Measurements from ENCODE around the gene CCDC69.
A peak's percentile ranks its signal among the peaks of the same experiment; 100 is the strongest.

Gene CCDC69

DNA sequence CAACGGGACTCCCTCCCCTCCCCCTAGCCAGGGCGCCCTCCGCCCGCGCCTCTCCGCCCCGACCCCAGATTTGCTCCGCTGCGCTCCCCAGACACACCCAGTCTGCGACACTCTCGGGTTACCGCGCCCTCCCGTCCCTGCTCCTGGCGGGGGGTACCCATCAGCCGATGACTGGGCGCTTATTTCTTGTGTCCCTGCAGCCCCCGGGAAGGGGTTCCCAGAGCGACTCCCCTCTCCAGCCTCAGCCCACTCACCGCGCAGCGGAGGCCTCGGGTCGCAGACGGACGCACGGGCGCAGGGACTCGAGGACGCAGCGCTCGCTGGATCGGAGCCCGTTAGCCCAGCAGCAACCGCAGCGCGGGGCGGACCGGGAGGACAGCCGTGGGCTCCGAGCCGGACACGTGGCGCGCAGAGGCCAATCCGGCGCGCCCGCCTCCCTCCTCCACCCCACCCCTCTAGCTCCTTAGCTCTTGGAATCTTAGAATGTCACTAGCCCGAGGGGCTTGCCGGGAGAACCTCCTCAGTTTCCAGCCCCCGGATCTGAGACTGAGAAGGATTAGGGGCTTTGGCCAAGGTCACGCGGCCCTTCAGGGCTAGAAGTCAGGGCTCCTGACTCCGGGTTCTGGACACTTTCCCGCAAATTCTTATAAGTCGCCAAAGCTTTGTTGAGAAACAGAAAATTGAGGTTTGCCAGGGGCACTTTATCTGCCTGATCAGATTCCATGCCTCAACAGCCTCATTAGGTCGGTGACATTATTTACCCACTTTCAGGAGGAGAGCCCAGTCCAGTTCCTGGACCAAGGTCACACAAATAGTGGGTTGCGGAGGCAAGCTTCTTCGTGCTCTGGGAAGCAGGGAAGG, 66.2 kb downstream of the CCDC69 start, which contains the start of gene ANXA6:
Gene ANXA6 (minus strand): TSS at position 354 of the 861 bp plus-strand sequence. CDS start 9,878 bp downstream, outside the sequence.
- DNase-seq, result peak; percentile 43

DNA sequence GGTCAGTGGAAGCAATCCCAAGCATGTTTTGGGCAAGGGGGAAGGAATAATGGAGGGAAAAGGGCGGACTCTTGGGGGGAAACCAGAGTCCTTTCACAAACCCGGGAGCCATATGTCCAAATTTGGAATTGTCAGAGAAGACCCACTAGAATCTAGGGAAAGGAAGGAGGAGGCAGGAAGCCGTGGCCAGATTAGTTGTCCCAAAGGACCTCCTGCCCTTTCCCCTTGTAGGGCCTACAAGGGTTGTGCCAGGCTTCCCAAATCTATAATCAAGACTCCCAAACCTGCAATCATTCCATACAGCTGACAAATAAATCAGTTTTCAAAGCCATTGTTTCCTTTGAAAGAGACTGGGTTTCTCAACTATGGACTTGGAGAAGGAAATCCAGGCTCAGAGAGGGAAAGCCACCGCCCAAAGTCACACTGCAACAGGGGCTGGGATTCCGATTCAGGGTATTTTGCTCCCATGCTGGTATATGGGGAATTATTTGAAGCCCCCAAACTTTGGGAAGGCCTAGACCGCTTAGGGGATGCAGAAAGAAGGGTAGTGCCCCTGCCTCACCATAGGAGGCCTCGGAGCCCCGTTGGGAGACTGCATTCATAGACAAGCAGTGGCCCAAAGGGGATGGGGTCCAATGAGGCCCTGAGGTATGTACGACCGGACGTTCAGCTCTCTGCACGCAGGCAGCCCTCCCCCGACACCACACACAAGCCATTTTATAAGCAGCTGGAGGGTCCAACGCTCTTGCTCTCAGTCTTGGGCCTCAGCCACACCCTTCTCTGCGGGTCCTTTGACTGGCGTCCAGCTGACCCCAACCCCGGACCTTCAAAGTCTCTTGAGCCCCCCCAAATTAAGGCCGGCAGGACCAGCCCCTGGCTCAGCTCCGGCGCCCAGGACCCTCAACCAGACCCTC, 67.1 kb downstream of the CCDC69 start:
- DNase-seq, result peak; percentile 10

DNA sequence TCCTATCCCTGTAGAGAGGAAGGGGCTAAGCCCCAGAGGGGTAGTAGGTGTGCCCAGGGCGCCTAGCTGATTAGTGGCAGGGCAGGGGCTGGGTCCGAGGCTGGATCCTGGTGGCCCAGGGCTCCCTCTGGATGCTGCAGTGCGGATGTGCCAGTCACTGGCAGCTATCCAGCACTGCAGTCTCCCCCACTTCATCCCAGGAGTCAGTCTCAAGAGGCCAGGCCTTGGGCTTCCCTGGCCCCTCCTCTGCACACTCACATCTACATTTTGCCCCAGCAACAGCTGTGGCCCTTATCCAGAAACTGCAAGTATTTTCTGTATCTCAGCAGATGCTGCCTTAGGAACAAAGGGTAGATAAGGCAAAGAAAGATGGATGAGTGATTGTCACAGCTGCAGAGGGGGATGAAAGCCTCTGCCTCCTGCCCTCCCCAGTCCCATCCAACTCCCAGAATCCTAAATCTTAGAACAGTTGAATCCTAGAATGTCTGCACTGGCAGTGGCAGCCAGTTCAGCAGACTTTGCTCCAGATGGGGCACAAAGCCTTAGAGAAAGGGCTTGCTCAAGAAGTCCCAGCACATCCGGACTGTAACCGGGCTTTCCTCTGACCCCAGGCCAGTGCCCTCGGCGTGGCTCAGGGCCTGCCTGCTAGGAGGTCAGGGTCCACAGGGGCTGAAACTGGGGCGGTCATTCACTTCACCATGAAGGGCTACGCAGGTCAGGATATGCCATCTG, 68.0 kb downstream of the CCDC69 start:
- peak; percentile 32 for DNase-seq

DNA sequence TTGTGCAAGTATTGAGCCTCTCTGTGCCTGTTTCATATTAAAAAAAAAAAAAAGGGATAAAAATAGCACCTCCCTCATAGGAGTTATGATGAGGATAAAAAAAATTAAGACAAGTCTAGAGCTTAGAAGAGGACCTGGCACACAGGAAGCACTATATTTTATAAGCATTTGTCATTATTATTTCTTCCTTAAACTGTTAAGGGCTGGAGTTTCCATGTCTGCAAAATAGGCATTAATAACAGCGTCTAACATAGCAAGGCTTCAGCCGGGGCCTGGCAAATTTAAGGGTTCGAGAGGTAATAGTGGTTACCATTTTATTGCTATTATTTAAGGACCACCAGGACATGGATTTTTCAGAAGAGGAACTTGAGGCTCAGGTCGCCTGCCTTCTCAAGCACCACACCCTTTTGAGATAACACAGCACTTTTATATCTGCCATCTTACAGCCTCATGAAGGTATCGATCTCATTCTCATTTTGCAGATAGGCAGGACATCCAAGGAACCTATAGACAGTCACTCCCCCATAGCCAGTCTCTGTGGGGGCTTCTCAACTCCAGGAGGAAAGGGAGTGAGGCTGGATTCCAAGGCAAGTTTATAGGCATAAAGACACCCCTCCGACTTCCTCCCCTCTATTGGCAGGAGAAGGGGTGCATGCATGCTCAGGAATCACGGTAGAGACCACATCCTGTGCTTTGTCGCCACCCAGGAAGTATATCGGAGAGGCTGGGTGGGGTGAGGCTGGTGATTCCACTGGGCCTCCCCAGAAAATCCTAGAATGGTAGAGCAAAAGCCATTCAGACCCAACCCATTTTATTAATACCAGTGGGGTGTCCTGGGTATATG, 68.7 kb downstream of the CCDC69 start:
- no peak for DNase-seq

- no peak for DNase-seq
Observed at GRCh38 chr5:151153766-151154272, 70.1 kb downstream of the CCDC69 start.

DNA sequence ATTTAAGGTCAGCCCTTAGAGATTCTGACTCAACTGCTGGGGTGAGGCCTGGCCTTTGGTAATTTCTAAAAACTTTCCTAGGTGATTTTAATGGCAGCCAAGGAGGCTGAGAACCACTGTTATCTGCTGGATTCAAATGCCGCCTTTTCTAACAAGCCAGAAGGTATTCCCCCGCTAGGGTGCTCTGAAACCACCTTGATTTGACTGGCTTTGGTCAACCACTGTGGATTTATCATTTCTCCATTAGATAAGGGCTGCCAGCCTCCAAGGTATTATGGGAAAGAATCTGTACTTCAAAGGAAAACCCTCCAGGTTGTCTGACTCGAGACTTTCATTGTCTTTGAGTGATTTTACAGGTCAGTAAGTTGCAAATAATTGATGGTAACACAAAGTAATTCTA, 70.6 kb downstream of the CCDC69 start:
- no peak for DNase-seq

DNA sequence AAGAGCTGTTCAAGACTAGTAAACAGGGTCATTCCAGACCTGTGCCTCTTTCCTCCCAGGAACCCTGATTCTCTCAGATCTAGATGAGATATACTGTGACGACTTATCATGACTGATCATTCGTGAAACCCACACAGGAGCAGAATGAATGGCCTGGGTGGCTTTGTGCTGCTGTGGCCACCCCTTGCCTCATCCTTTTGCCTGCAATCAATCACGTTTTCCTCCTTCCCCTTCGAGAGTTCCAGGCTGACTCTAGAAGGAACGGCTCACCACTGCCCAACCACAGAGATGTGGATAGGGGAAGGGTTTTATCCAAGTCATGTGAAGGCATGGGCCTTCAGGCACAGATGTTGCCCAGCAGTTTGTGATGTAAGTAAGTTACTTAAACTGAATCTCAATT, 72.1 kb downstream of the CCDC69 start:
- DNase-seq, result no peak

- DNase-seq, result no peak
Observed at GRCh38 chr5:151151263-151151660, 72.6 kb downstream of the CCDC69 start.

DNA sequence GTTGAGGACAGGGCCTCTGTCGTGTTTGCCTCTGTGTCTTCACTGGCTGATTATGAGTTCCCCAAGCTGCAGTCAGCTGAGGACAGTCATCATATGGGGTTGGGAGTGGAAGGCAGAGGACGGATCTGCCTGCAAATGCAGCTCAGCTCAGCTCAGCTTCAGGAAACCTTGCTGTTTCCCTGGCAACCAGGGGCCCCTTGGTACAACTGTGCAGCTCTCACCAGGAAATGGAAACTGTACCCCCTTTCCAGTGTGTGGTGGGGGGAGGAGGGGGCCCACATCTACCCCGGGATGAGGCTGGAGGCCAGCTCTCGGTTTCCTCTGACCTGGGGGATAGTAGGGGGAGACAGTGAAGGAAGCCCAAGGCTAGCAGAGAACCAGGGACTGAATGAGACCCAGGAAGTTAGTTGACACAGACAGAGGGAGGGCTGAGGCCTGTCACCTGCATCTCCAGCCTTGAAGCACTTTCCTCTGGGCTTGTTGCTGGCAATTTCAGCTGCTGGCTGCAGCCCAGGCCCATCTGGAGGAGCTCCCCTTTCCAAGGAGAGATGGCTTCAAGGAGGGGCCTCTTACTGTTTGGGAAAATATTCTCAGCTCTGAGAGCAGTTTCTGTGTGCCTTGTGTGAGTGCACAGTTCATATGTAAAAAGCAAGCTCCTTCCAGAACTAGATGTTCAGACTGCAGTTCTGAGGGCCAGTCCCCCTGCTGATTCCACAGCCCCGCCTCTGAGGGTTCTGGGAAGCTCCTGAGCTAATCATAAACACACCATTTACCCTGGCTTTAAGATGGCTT, 73.2 kb downstream of the CCDC69 start:
- DNase-seq, result peak; percentile 11

DNA sequence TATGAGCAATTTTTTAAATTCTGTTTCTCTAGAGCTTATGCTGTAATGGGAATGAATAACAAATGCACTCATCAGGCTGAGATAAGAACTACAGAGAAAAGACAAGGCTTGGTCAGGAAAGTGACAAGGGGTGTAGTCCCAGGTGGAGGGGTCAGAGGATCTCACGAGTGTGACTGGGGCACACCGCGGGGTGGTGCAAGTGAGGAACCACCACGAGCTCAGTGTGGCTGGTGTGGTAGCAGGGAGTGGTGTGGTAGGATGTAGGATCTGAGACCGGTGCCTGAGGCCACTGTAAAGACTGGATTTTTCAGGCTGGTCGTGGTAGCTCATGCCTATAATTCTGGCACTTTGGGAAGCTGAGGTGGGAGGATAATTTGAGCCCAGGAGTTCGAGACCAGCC, 75.3 kb downstream of the CCDC69 start:
- no peak for DNase-seq

- no peak for DNase-seq
Observed at GRCh38 chr5:151147033-151147432, 76.9 kb downstream of the CCDC69 start.

DNA sequence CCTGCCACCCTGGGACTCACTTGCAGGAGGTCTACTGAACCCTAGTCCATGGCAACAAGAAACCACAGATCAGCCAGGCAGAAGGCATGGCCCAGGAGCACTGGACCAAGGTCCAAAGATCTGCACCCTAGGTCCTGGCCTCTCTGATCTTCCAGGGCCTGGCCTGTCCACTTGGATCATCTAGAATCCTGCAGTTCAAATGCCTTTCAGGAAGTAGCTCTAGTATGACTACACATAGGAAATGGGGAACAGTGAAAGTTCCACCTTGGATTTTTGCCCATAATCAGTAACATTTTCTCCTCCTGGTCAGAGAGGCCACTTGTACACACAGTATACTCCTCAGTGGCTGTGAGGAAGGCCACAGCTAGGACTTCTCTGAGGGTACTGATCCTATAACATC, 77.8 kb downstream of the CCDC69 start:
- DNase-seq, result no peak

- DNase-seq, result no peak
Observed at GRCh38 chr5:151144922-151145321, 79.0 kb downstream of the CCDC69 start.

DNA sequence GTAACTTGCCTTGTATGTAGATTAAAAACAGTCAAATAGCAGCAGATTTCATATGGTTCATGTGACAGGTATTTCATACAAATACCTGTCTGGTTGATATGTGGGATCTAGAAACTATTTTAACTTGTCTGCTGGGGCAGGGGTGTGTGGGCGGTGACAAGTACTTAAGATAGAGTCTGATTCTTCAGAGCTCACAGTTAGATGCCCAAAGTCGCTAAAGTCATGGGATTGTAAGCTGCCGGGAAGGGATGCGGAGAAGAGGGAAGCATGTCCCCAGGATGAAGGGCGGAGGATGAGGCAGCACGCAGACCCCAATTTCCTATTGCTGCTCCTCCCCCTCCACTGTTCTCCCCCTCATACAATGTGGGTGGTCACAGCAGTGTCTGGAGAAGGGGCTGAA, 79.6 kb downstream of the CCDC69 start:
- DNase-seq, result no peak

DNA sequence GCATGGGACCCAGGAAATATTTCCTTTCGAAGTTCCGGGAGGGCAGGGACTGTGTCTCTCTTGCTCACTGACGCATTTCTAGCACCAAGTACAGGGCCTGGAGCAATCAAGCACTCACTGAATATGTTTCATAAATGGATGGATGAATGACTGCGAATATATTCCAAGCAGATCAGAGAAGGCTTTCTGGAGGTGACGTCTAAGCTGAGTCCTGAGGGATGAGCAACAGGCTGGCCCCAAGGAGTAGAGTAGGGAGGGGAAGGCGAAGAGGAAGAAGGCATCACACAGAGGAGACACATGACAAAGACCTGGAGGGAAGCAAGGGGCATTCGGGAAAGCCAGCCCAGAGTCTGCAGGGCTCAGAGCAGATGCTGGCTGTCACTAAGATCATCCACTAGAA, 80.2 kb downstream of the CCDC69 start:
- no peak for DNase-seq

- DNase-seq, result no peak
Observed at GRCh38 chr5:151142933-151143332, 81.0 kb downstream of the CCDC69 start.

DNA sequence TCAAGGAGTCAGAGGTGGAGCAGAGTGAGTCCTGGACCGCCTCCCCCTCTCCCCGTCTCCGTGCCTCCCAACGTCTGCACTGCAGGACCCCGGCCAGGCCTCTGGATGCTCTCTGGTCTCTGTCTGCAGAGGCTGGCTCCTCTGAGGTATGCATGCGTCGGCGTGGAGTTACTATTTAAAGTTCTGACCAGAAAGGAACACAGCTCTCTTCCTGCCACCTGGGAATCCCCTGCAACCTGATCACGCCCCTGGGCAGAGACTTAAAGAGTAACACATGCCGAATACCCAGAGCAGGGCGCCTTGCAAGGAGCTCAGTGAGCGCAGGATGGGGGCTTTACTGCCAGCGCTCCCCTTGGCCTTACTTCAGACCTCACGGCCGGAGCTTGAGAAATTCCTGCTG, 82.4 kb downstream of the CCDC69 start:
- no peak for DNase-seq

GRCh38 chr5:151140686-151141459, 83.0 kb downstream of the CCDC69 start:
- no peak for DNase-seq

DNA sequence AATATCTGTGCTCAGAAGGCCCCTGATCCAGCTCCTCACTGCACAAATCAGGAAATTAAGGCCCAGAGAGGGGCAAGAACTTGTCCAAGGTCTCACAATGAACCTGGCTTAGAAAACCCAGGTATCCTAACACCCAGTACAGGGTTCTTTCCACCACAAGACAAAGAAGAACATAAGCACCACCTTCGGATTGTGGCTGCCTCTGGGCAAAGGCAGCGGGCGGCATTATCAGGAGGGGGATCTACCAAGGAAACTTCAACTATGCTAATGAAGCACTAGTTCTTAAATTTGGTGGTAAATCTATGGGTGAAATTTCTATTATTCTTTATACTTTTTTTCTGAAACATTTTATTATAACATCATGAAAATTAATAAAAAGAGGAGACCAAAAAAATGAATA, 84.2 kb downstream of the CCDC69 start:
- DNase-seq, result no peak

DNA sequence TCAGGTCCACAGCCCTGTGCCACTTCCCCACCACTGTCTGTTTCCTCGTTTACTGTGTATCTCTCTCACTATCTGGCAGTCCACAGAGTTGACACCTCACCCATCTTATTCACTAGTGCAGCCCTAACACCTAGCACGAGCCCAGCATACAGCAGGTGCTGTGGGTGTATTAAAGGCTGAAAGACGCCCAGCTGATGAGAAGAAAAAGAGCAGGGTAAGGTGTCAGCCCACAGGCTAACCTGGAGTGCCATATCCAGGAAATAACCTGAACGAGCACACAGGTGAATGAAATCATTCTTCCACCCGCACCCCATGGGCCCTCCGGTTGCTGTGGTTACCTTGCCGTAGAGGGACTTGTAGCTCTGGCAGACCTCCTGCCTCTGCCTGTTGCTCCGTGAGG, 84.9 kb downstream of the CCDC69 start:
- no peak for DNase-seq
